Stimulated activated CD4-positive, alpha-beta T cell treated with anti-CD3 and anti-CD28 coated beads, Interleukin-2, amount 100 ng/mL, for 48 hours (primary cell): Measurements from ENCODE around the gene LAPTM5.
"Not testable (repeated sequence)": the region's sequence is repeated elsewhere in the genome, so short reads cannot be mapped to it uniquely, and the experiment has no call there.

Experiments
- DNase-seq, 2 donors: peaks; one replicate each; pipeline ENCODE4 v3.0.0-alpha.2; 2020

The LAPTM5 gene

GRCh38 chr1:30691480-30691879 lies 66.1 kb downstream of the LAPTM5 start:
- no peak for DNase-seq

- DNase-seq = no peak
Observed at GRCh38 chr1:30689901-30690645, 67.5 kb downstream of the LAPTM5 start.

GRCh38 chr1:30688920-30689794 lies 68.4 kb downstream of the LAPTM5 start:
- no peak for DNase-seq

- DNase-seq = not testable (repeated sequence)
Observed at GRCh38 chr1:30688516-30688915, 69.1 kb downstream of the LAPTM5 start.

- no peak for DNase-seq
Observed at GRCh38 chr1:30687886-30688285, 69.7 kb downstream of the LAPTM5 start.

- DNase-seq = no peak
Observed at GRCh38 chr1:30686236-30686935, 71.2 kb downstream of the LAPTM5 start.

GRCh38 chr1:30685796-30686165 lies 71.8 kb downstream of the LAPTM5 start:
- no peak for DNase-seq

GRCh38 chr1:30684881-30685795 lies 72.4 kb downstream of the LAPTM5 start:
- no peak for DNase-seq

GRCh38 chr1:30684259-30684658 lies 73.3 kb downstream of the LAPTM5 start:
- DNase-seq = no peak

GRCh38 chr1:30683699-30684098 lies 73.9 kb downstream of the LAPTM5 start:
- DNase-seq = no peak
